Measurements from ENCODE around the gene NSD2.

DNA sequence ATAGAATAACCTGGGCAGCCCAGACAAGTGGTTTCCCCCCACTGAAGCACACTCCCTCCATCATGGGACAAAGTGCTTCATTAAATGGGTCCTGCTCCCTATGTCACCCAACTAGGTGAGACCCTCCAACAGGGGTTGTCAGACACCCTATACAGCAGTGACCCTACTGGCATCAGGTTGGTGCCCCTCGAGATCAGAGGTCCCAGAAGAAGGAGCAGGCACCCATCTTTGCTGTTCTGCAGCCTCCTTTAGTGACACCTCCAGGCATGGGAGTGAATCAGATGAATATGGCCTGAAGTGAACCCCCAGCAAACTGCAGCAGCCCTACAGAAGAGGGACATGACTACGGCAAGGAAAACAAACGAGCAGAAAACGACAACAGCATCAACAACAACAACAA lies 126.5 kb downstream of the NSD2 start:
- TF ChIP-seq CBX8 (IDR thresholded peaks at IDR 0.05; ENCODE audit: borderline replicate concordance, extremely low read depth, low read depth, low read length, poor library complexity, severe bottlenecking), result no peak
- no peak for TF ChIP-seq ZNF766 (CRISPR knock-in tag; conservative IDR thresholded peaks at IDR 0.05)
- TF ChIP-seq ZNF589 (CRISPR knock-in tag; IDR thresholded peaks at IDR 0.05; ENCODE audit: low read depth), result no peak
- TF ChIP-seq, protein P1, sequence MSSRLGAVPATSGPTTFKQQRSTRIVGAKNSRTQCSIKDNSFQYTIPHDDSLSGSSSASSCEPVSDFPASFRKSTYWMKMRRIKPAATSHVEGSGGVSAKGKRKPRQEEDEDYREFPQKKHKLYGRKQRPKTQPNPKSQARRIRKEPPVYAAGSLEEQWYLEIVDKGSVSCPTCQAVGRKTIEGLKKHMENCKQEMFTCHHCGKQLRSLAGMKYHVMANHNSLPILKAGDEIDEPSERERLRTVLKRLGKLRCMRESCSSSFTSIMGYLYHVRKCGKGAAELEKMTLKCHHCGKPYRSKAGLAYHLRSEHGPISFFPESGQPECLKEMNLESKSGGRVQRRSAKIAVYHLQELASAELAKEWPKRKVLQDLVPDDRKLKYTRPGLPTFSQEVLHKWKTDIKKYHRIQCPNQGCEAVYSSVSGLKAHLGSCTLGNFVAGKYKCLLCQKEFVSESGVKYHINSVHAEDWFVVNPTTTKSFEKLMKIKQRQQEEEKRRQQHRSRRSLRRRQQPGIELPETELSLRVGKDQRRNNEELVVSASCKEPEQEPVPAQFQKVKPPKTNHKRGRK (tag; IDR thresholded peaks at IDR 0.05), result no peak
- TF ChIP-seq, protein P2, sequence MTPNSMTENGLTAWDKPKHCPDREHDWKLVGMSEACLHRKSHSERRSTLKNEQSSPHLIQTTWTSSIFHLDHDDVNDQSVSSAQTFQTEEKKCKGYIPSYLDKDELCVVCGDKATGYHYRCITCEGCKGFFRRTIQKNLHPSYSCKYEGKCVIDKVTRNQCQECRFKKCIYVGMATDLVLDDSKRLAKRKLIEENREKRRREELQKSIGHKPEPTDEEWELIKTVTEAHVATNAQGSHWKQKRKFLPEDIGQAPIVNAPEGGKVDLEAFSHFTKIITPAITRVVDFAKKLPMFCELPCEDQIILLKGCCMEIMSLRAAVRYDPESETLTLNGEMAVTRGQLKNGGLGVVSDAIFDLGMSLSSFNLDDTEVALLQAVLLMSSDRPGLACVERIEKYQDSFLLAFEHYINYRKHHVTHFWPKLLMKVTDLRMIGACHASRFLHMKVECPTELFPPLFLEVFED (CRISPR knock-in tag; conservative IDR thresholded peaks at IDR 0.05), result no peak
- no peak for TF ChIP-seq SMC3 (conservative IDR thresholded peaks at IDR 0.05; ENCODE audit: insufficient read depth, low read depth, low read length)
- TF ChIP-seq EZH2 (IDR thresholded peaks at IDR 0.05; ENCODE audit: borderline replicate concordance, low read depth, low read length), result no peak
- no peak for TF ChIP-seq DLX4 (CRISPR knock-in tag; IDR thresholded peaks at IDR 0.05)
- no peak for TF ChIP-seq CTCF (IDR thresholded peaks at IDR 0.05 in 2 of 3, conservative IDR thresholded peaks at IDR 0.05 in 1 of 3; ENCODE audit: insufficient read depth in 2 of 3, low read depth in 1 of 3, low read length in 3 of 3)
- TF ChIP-seq CBFA2T2 (conservative IDR thresholded peaks at IDR 0.05), result no peak
- no peak for TF ChIP-seq EP300 (IDR thresholded peaks at IDR 0.05; ENCODE audit: low read length)

Data from K562 (cell line).